Measurements from ENCODE around the gene C20orf96.
"Not testable (repeated sequence)": the region's sequence is repeated elsewhere in the genome, so short reads cannot be mapped to it uniquely, and the experiment has no call there.

C20orf96 gene

GRCh38 chr20:290084-290831 lies at the start of gene C20orf96:
Gene C20orf96 (minus strand): TSS chr20:290750. CDS start chr20:290610, 140 bp downstream.
- DNase-seq = peak; percentile 90

DNA sequence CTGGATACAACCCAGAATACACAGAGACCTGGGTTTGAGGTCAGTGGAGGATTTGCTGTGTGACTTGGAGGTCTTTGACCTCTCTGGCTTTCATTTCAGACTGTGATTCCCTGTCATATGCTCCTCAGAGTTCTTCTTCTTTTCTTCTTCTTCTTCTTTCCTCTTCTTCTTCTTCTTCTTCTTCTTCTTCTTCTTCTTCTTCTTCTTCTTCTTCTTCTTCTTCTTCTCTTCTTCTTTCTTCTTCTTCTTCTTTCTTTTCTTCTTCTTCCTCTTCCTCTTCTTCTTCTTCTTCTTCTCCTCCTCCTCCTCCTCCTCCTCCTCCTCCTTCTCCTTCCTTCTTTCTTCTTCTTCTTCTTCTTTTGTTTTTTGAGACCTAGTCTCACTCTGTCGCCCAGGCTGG lies 45.5 kb upstream of the C20orf96 start:
- not testable (repeated sequence) for DNase-seq

GRCh38 chr20:334578-334977 lies 44.0 kb upstream of the C20orf96 start:
- no peak for DNase-seq

GRCh38 chr20:330233-331149 lies 39.9 kb upstream of the C20orf96 start:
- DNase-seq = peak; percentile 57

- no peak for DNase-seq
Measured at GRCh38 chr20:329851-330232, 39.3 kb upstream of the C20orf96 start.

DNA sequence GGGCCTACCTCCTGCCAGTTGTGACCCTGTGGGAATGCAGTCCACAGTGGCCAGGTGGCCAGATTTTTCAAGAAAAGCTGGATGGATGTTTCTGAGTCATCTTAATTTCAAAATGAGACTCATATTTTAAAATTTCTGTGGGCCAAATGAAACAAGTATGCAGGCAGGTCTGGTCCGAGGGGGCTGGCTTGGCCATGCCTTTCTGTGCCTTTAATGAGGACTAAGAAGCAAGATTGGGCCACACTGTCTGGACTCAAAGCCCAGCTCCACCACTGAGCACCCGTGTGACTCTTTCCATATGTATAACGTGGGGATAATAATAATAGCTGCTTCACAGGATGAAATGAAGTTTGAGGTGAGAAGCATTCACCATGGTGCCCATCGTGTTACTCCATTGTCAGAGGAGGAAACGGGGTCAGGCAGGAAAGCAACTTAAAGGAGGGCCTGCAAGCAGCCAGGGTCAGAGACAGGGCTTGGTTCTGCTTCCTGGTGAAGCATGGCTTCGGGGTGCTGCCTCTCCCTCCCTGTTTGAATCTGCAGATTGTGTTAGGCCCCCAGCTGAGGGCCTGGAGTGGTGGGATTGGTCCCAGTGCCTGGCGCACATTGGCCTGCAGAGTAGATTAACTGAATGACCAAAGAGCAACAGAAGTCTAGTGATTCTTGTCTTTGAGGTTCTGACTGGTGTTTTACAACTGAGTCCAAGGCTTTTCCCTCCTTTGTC lies 38.6 kb upstream of the C20orf96 start:
- no peak for DNase-seq

GRCh38 chr20:328027-328974 lies 37.8 kb upstream of the C20orf96 start:
- DNase-seq = no peak

- DNase-seq = peak; percentile 92
Measured at GRCh38 chr20:327186-328026, 36.9 kb upstream of the C20orf96 start.

DNA sequence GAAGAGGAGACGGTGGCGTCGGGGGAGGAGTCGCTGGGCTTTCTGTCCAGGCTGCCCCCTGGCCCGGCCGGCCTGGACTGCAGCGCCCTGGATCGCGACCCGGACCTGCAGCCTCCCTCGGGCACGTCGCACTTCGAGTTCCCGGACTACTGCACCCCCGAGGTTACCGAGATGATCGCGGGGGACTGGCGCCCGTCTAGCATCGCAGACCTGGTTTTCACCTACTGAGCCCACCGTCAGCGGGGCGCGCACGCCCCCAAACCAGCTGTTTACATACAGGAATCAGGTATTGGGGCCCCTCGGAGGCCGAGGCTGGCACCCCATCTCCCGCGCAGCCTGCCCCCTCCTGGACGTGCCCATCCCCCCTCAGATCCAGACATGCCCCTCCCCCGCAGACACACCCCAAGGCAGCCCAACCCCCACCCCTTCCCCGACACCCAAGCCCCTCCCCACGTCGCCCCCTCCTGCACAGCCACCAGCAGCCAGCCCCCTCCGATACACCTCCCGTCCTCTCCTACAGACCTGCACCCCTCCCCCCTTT lies 36.2 kb upstream of the C20orf96 start:
- DNase-seq = peak; percentile 55

GRCh38 chr20:325889-326644 lies 35.5 kb upstream of the C20orf96 start:
- DNase-seq = peak; percentile 49

DNA sequence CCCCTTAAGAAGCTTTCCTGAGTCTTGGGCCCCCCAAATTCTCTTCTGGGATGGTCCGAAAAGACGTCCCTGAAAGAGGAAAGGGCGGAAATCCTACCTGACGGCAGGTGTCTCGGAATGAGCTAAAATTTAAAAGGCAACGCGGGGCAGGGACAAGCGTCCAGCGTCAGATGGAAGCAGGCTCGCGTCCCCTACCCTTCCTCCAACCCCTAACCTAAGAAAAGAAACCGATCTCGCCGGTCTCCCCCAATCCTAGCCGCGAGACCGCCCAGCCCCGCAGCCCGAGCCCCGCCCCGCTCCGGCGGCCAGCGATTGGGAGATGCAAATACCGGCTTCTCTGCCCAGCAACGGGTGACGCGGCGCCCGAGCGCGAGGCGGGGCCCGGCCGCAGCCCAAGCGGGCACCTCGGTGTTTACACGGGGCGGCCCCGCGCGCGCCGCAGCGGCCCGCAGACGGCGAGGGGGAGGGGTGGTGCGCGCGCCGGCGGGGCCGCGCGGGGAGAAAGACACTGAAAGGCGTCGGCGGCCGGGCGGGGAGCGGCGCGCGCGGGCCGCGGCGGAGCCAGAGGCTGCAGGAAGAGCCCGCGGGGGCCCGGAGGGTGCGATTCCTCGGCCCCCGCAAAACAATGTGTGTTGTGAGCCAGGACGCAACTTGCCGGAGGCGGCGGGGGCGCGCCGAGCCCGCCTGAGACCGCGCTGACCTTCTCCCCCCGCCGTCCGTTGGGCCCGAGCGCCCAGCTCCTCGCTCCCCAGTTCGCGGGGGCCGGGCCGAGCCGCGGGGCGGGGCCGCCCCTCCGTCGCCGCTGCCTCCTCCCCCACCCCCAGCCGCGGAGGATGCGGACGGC lies 34.7 kb upstream of the C20orf96 start, which contains the start of gene SOX12:
Gene SOX12, plus strand, starts transcription at position 508 of the 844 bp plus-strand sequence. CDS start 373 bp downstream, outside the sequence.
- peak; percentile 90 for DNase-seq

- DNase-seq = peak; percentile 85
Measured at GRCh38 chr20:324177-325044, 33.9 kb upstream of the C20orf96 start.

DNA sequence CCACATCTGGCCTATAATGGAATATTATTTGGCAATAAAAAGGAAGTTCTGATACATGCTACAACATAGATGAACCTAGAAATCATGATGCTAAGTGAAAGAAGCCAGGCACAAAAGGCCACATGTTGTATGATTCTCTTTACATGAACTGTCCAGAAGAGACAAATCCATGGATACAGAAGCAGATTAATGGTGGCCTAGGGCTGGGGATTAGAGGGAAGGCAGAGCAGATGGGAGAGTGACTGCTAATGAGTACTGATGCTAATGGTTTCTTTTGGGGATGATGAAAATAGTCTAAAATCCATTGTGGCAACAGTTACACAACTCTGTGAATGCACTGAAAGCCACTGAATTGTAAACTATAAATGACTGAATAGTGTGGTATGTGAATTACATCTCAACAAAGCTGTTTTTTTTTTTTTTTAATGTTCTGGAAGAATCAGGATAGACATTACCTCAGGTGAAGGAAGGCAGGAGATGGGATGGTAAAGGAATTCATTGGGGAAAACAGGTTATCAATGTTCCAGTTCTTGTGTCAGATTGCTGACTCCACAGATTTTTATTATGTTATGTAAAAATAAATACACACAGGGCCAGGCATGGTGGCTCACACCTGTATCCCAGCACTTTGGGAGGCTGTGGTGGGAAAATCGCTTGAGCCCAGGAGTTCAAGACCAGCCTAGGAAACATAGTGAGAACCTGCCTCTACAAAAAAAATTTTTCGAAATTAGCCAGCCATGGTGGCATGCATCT lies 25.9 kb upstream of the C20orf96 start:
- DNase-seq = no peak

GRCh38 chr20:313948-314347 lies 23.4 kb upstream of the C20orf96 start:
- no peak for DNase-seq

DNA sequence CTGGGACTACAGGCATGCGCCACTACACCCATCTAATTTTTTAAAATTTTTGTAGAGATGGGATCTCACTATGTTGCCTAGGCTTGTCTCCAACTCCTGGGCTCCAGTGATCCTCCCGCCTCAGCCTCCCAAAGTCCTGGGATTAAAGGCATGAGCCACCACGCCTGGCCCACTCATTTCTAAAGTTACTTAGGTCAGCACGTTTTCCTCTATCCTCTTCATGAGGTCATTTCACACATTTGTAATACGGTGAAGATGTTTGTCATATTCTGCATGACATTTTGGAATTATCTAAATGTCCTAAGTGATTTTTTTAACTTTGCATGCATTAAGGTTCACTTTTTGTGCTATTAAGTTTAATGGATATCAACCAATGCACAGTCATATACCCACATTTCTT lies 22.9 kb upstream of the C20orf96 start:
- no peak for DNase-seq

DNA sequence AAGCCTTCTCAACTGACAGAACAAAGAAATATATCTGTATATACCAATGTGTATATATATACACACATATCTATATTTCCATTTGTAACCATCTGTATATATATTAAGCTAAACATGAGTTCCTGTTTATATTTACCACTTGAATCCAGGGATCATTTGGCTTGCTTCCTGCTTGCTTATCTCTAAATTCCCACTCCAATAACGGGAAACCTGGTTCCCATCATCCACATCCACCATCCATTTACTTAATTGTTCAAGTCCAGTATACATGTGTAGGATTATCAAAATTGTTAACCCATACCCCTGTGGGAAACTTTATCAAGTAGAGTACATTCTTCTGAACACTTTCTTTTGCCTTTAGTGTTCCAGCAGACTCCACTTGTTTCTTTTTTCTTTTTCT lies 22.3 kb upstream of the C20orf96 start:
- no peak for DNase-seq

DNA sequence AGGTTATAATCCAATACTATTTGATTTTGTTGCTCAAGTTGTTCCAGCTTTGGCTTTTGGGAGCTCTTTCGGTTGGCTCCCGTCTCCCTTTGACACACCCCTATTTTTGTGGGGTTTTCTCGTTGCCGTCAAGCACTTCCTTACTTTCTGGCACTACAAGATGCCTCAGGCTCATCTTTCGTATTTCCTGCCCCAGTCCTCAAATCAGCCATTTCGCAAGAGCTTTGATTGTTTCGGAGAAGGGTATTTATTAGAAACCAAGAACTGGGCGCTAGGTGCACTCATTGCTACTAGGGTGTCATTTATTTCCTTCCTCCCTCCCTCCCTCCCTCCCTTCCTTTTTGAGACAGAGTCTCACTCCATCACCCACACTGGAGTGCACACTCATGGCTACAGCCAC lies 21.5 kb upstream of the C20orf96 start:
- DNase-seq = no peak
